NCI-H82 (cell line): ENCODE data around the gene ANKS1A.
A peak's percentile ranks its signal among the peaks of the same experiment; 100 is the strongest.

ENCODE experiments used
- DNase-seq: peaks from one replicate; lab custom pipeline; 2025; lab: John Stamatoyannopoulos, UW

ANKS1A gene

GRCh38 chr6:34961082-34961481, 72.0 kb downstream of the ANKS1A start:
- DNase-seq: no peak

GRCh38 chr6:34961574-34961973, 72.5 kb downstream of the ANKS1A start:
- no peak for DNase-seq

GRCh38 chr6:34964564-34964963, 75.5 kb downstream of the ANKS1A start:
- DNase-seq: no peak

- no peak for DNase-seq
These were observed 78.4 kb downstream of the ANKS1A start for GRCh38 chr6:34967461-34967860.

- DNase-seq: no peak
These were observed 80.7 kb downstream of the ANKS1A start for GRCh38 chr6:34969662-34970265.

GRCh38 chr6:34970488-34970887, 81.4 kb downstream of the ANKS1A start:
- no peak for DNase-seq

GRCh38 chr6:34970957-34971356, 81.9 kb downstream of the ANKS1A start:
- no peak for DNase-seq

- peak; percentile 23 for DNase-seq
These were observed 84.6 kb downstream of the ANKS1A start for GRCh38 chr6:34973547-34974248.

GRCh38 chr6:34974249-34974642, 85.2 kb downstream of the ANKS1A start:
- no peak for DNase-seq

GRCh38 chr6:34976239-34976638, 87.2 kb downstream of the ANKS1A start:
- DNase-seq: no peak

- no peak for DNase-seq
These were observed 90.2 kb downstream of the ANKS1A start for GRCh38 chr6:34979218-34979617.

- no peak for DNase-seq
These were observed 90.9 kb downstream of the ANKS1A start for GRCh38 chr6:34979994-34980393.

- no peak for DNase-seq
These were observed 92.3 kb downstream of the ANKS1A start for GRCh38 chr6:34981366-34981765.

- no peak for DNase-seq
These were observed 92.9 kb downstream of the ANKS1A start for GRCh38 chr6:34981951-34982350.

- DNase-seq: peak; percentile 25
These were observed 93.4 kb downstream of the ANKS1A start for GRCh38 chr6:34982424-34982852.

- peak; percentile 64 for DNase-seq
These were observed 95.4 kb downstream of the ANKS1A start for GRCh38 chr6:34984416-34984815.

- no peak for DNase-seq
These were observed 96.2 kb downstream of the ANKS1A start for GRCh38 chr6:34985236-34985635.

GRCh38 chr6:34986845-34987246, 97.8 kb downstream of the ANKS1A start:
- peak; percentile 93 for DNase-seq

GRCh38 chr6:34987506-34987905, 98.5 kb downstream of the ANKS1A start:
- DNase-seq: no peak

- DNase-seq: no peak
These were observed 102.0 kb downstream of the ANKS1A start for GRCh38 chr6:34990971-34991560.

- no peak for DNase-seq
These were observed 103.3 kb downstream of the ANKS1A start for GRCh38 chr6:34992376-34992775.

GRCh38 chr6:34993213-34993612, 104.2 kb downstream of the ANKS1A start:
- no peak for DNase-seq

GRCh38 chr6:34994693-34995092, 105.6 kb downstream of the ANKS1A start:
- no peak for DNase-seq
